GM12874 (cell line): ENCODE data around the gene SMURF1.

Experiments
- CTCF ChIP-seq: IDR thresholded peaks from 2 replicates; pipeline ENCODE4 v1.5.1; 2011; ENCODE audit warnings: low read depth, mild to moderate bottlenecking, control low read depth, low read length, moderate library complexity; ENCODE audit not compliant: insufficient read depth

SMURF1 gene

GRCh38 chr7:99116144-99116543 is 27.8 kb downstream of the SMURF1 start:
- no peak for TF ChIP-seq CTCF

GRCh38 chr7:99115379-99115778 is 28.5 kb downstream of the SMURF1 start:
- no peak for TF ChIP-seq CTCF

- TF ChIP-seq CTCF, result no peak
Observed at GRCh38 chr7:99112979-99113378, 30.9 kb downstream of the SMURF1 start.

GRCh38 chr7:99112097-99112496 is 31.8 kb downstream of the SMURF1 start:
- no peak for TF ChIP-seq CTCF

GRCh38 chr7:99111591-99111990 is 32.3 kb downstream of the SMURF1 start:
- TF ChIP-seq CTCF, result no peak

GRCh38 chr7:99109108-99110051 is 34.5 kb downstream of the SMURF1 start:
- no peak for TF ChIP-seq CTCF

GRCh38 chr7:99108613-99109012 is 35.3 kb downstream of the SMURF1 start:
- TF ChIP-seq CTCF, result no peak
